Posterior vena cava (tissue), 2 donors: ENCODE results near the gene CNTD1. TPM values are rescaled to one million over a fixed set of nuclear protein-coding genes. Genes with fewer than 3 reads are reported as not detected.
"Not testable (repeated sequence)": the region's sequence is repeated elsewhere in the genome, so short reads cannot be mapped to it uniquely, and the experiment has no call there.

Experiments used
- DNase-seq: peaks from one replicate; pipeline ENCODE4 v3.0.0-alpha.2; 2020; ENCODE audit warnings: low spot score
- intact Hi-C, 2 donors: fragments of 100-400 bp; cut with DNase I; formaldehyde crosslinking; loops; one replicate each; pipeline versions ENCODE4 v1.14.1 to v1.14.2; 2022 to 2023
- total RNA-seq, 2 donors: library from RNA; stranded (reverse); fragmentation: NEBNext Ultra II Directional; extraction: Animal tissue kit (Norgen Biotek cat#: 25700); gene quantifications; one replicate each; pipeline ENCODE4 v1.2.1, GENCODE V29; 2021
- donor health status: DM: yes; HTN: yes; CAD: no.
- donor health status: DM: yes; HTN: yes; CAD: no.

CNTD1 gene
- total RNA-seq, 2 donors from 2014 or later, result 0.95 TPM; not detected in 1

- intact Hi-C loops, result loop anchor here in 1 of 2 donors (5.0 kb wide), 1 partner anchor 95 kb away; no protein-coding TSS in a partner anchor
Observed at GRCh38 chr17:42841975-42842685, 43.5 kb downstream of the CNTD1 start.

GRCh38 chr17:42843358-42843934 is 44.8 kb downstream of the CNTD1 start:
- intact Hi-C loops, result loop anchor here in 1 of 2 donors (5.0 kb wide), 1 partner anchor 94 kb away; no protein-coding TSS in a partner anchor
- no peak for DNase-seq

More at GRCh38 chr17:42841975-42842685, 43.5 kb downstream of the CNTD1 start:
- no peak for DNase-seq

- no peak for DNase-seq
- intact Hi-C loops, result loop anchor here (2.0 to 5.0 kb wide), 2 partner anchors 85 to 93 kb away; no protein-coding TSS in a partner anchor
Observed at GRCh38 chr17:42844271-42844670, 45.6 kb downstream of the CNTD1 start, which contains the start of gene AOC2. Gene AOC2 (plus strand): TSS chr17:42844580. CDS start chr17:42844627, 47 bp downstream.

GRCh38 chr17:42844761-42845555 is 46.3 kb downstream of the CNTD1 start:
- DNase-seq, result no peak
- intact Hi-C loops, result loop anchor here (2.0 to 5.0 kb wide), 2 partner anchors 84 to 92 kb away; no protein-coding TSS in a partner anchor

GRCh38 chr17:42845556-42845917 is 46.9 kb downstream of the CNTD1 start:
- DNase-seq, result no peak
- intact Hi-C loops, result loop anchor here in 1 of 2 donors (2.0 kb wide), 1 partner anchor 83 kb away; no protein-coding TSS in a partner anchor

- DNase-seq, result no peak
- intact Hi-C loops, result loop anchor here in 1 of 2 donors (2.0 kb wide), 1 partner anchor 83 kb away; no protein-coding TSS in a partner anchor
Observed at GRCh38 chr17:42845918-42846593, 47.4 kb downstream of the CNTD1 start.

- DNase-seq, result no peak
- intact Hi-C loops, result no loop called here
Observed at GRCh38 chr17:42846594-42847280, 48.1 kb downstream of the CNTD1 start.

- intact Hi-C loops, result no loop called here
- no peak for DNase-seq
Observed at GRCh38 chr17:42848093-42848492, 49.4 kb downstream of the CNTD1 start.

GRCh38 chr17:42849031-42849430 is 50.4 kb downstream of the CNTD1 start:
- DNase-seq, result no peak
- intact Hi-C loops, result no loop called here

- intact Hi-C loops, result no loop called here
- DNase-seq, result no peak
Observed at GRCh38 chr17:42849451-42850181, 51.0 kb downstream of the CNTD1 start.

- intact Hi-C loops, result no loop called here
- peak; percentile 88 for DNase-seq
Observed at GRCh38 chr17:42850954-42851353, 52.3 kb downstream of the CNTD1 start, which contains the start of gene AOC3. Gene AOC3 (plus strand): TSS chr17:42851199. CDS start chr17:42851344, 145 bp downstream.

- intact Hi-C loops, DNase-seq: not testable (repeated sequence)
Observed at GRCh38 chr17:42851371-42852240, 52.9 kb downstream of the CNTD1 start.

- peak; percentile 76 for DNase-seq
- intact Hi-C loops, result no loop called here
Observed at GRCh38 chr17:42852351-42852750, 53.7 kb downstream of the CNTD1 start.

- DNase-seq, result peak; percentile 85
- intact Hi-C loops, result no loop called here
Observed at GRCh38 chr17:42853004-42853403, 54.3 kb downstream of the CNTD1 start.

- peak; percentile 28 for DNase-seq
- intact Hi-C loops, result no loop called here
Observed at GRCh38 chr17:42853597-42853967, 54.9 kb downstream of the CNTD1 start.

- intact Hi-C loops, result no loop called here
- DNase-seq, result peak; percentile 59
Observed at GRCh38 chr17:42853968-42854790, 55.5 kb downstream of the CNTD1 start.
